DMS79 treated with DMSO at 0.1 percent for 48 hours (cell line): Measurements from ENCODE around the gene PPP1CC.
A peak's percentile ranks its signal among the peaks of the same experiment; 100 is the strongest.
"Not testable (repeated sequence)": the region's sequence is repeated elsewhere in the genome, so short reads cannot be mapped to it uniquely, and the experiment has no call there.

Experiments
- DNase-seq: peaks from one replicate; lab custom pipeline; 2025; lab: John Stamatoyannopoulos, UW

The PPP1CC gene

DNA sequence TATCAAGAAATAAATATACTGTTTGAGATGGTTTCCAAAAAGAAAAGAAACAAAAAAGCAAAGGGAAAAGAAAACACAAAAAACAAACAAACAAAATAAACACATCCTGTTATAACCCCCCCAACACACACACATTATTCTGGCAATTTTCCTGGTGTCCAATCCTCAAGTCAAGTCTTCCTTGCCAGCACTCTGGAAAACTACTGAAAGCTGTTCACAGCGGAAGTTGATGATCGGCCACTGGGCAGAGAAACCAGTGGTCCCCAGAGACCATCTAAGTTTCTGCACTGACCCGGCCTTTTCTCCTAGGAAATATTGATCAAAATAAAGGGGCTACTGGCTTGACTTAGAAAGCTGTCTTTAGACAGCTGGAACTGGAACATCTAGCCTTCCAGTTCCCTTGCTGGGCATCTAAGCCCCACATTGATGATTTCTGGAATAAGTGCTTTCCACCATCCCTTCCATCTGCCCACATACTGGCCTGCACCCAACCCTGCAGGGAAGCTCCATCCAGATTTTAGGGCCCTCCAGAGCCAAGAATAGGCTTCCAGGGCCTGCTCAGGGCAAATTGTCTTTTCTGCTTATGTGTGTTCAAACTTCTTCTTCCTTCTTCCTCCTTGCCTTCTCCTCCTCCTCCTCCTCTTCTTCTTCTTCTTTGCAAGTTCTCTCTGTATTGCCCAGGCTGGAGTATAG lies 11.6 kb upstream of the PPP1CC start:
- DNase-seq, result no peak

DNA sequence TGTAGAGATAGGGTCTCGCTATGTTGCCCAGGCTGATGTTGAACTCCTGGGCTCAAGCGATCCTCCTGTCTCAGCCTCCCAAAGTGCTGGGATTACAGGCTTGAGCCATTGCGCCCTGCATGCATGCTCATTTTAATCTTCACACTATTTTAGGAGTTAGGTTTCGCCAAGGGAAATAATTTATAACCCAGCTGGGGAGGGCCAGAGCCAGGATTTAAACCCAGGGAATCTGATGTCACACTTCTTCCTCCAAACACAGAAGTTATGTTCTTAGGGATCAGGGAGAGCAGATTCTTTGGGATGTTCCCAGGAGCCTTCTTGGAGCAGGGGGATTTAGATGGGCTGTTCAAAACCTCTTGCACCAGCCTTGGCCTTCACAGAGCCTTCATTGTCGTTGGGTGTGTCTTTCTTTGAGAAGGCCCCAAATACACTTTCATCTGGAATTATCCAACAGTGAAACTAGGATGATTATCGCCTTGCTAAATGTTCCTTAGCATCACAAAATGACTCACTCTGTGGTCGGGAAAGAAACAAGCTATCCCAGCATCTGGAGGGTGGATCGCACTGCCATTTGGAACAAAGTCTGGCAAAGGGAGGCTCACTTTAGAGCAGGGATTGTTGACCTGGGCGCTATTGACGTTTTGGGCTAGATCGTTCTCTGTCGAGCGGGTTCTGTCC lies 8.2 kb upstream of the PPP1CC start:
- DNase-seq, result no peak

DNA sequence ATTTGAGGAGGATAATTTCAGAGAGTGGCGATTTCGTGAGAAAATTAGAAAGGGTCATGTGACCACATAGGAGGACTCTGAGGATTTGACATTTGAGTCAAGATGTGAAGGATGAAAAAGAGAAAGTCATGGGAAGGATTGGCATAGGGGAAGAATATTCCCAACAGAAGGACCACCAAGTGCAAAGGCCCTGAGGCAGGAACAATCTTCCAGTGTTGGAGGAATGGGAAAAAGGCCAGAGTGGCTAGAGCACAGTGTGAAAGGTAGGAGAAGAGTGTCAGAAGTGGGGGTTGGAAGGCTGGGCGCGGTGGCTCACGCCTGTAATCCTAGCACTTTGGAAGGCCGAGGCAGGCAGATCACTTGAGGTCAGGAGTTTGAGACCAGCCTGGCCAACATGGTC lies 3.9 kb upstream of the PPP1CC start:
- no peak for DNase-seq

DNA sequence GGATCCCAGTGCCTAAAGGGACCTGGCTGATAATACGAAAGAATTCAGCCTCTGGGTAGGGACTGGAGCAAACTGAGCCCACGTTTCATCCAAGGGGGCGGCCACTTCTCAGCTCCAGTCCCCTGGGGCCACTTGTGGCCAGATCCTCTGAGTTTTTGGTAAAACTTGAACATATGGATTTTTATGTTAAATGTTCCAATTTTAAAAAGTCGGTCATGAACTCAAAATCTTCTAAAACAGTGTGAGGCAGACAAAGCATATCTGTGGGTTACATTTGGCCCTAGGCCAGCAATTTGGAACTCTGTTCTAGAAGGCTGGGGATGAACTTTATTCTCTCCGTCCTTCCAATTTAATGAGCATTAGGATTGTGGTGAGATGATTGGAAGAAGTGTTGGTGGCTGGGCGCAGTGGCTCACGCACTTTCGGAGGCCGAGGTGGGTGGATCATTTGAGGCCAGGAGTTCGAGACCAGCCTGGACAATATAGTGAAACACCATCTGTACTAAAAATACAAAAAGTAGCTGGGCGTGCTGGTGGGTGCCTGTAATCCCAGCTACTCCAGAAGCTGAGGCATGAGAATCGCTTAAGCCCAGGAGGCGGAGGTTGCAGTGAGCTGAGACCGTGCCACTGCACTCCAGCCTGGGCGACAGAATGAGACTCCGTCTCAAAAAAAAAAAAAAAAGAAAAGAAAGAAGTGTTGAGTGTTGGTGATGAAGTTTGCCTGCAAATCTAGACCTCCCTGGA lies 3.0 kb upstream of the PPP1CC start:
- DNase-seq, result no peak

DNA sequence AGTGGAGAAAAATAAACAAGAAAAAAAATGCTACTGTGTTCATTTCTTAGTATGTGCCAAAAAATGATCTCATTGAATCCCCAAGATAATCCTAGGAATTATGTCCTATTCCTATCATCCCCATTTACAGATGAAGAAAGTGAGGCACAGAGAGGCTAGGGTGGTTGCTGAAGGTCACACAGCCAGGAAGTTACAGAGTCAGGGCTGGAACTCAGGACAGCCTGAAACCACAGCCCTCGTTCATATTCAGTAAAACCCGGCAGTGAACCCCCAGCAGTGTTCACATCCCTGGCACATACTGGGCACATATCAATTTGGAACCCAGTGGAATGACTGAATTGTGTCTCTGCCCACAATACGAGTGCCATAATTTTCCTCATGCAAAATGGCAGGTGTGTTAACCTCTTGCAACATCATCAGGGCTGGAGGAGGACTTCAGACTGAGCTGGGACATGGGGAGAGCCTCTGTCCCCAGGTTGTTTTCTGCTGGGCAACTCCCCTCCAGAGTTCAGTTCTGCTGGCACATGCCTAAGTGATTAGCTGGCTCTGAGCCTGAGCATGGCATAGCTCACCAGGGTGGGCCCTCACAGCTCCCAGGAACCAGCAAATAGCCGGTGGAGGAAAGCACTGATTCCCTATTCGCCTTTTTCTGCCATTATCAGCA lies 2.0 kb upstream of the PPP1CC start:
- no peak for DNase-seq

DNA sequence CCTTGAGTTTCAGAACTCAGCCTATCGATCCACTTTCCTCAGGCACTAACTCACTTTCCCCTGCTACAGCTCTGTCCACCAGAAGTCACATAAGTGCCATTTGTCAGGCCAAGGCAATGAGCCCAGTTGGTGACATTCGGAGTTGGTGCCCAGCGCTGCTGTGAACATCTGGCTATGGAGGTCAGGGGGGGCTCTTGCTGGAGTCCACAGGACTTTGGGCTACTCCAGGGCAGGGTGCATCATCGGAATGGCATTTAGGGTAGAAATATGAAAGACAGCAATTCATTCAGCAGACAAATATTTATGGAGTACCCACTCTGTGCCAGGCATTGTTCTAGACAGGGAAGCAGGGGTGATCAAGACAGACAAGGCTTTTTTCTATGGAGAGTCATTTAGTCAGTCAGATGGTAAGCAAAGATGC lies 1.5 kb upstream of the PPP1CC start:
- no peak for DNase-seq

DNA sequence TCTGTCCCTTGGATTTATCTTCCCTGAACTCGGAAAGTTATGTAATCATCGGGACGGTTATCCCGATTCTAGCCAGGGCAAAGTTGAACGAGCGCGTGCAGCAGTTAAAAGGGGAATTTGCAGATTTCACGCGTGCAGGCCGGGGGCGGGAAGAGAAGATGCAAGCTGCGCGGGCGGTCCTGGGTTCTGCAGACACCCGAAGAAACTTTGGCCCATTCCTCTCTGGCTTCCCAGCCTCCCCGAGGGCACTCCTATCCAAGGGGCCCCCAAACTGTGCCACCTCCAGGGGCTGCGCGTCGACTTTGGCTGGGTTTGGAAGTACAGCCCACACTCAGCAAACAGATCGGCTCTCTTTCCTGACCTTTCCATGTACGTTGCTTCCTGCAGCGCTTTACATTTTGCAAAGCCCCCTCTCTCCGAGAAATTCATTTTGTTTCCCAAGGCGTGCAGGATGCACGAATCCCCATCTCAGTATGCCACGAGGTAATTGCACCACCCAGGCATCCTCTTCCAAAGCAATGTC lies 941 bp upstream of the PPP1CC start:
- DNase-seq, result no peak

DNA sequence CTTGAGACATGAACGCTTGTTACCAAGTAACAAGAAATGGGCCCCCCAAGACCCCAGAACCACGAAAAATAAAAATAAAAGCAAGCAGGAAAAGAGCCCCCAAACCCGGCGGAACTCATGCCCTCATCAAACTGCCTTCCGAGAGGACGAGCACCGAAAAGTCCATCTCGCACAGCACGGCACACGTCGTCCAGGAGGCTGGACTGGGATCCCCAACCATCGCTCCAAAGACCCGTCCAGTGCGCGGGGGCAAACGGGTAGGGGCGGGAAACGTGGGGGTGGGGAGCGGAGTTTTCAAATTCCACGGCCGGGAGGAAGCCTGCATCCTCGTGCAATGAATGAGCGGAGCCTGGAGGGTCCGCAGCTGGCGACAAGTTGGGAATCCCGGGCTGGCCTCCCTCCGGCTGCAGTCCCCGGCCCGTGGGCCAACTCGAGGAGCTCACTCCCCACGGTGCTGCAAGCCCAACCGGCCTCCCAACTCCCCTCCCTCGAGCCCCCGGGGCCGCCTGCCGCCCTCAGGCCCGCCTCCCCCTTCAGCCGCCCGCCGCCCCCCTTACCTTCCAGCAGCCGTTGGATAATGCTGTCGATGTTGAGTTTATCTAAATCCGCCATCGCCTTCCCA lies 484 bp downstream of the PPP1CC start:
- DNase-seq, result no peak

DNA sequence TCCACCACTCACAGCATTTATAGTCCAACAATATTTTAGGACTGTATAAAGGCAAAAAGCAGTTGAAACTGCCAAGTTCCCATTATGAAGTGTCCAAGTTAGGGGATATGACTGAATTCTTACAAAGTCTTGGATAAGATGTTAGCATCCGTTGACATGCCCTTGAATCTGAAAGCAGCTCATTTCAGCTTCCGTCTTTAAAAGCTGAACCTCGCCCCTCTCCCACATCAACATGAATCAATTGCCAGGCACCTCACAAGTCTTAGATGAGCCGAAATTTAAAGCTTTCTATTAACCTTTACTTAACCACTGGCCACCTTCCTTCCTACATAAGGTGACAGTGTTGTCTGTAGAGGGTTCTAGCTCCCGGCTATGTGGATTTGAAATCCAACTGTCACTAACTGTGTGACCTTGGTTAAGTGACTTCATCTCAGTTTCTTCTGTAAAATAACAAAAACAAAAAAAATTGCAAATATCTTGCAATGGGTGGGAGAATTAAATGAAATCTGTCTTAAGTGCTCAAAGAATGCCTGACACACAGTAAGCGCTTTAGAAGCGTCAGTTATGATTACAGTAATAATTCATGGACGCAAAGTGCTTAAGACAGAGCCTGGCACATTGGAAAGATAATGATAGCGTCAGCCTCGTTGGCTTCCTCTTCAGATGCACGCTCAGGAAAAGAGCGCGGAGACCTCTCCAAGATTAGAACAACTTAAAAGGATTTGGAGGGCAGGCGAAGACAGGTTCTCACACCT lies 1.2 kb downstream of the PPP1CC start:
- peak; percentile 32 for DNase-seq

DNA sequence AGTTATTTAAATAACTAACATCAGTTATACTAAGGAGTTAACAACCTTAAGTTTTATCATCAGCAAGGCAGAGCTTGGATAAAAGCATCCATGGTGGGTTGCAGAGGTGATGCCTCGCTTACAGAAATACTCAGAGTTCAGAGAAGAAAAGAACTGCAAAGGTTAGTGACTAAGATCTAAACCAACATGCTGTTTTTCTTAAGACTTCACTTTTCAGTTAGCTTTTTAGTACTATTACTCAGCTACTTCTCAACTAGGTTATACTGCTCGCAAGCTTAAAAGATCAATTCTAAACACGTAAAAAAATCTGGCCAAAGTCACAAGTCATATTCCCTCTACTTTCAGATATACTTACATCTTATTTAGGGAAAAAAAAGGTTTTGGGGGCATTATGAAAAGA lies 2.8 kb downstream of the PPP1CC start:
- peak; percentile 68 for DNase-seq

DNA sequence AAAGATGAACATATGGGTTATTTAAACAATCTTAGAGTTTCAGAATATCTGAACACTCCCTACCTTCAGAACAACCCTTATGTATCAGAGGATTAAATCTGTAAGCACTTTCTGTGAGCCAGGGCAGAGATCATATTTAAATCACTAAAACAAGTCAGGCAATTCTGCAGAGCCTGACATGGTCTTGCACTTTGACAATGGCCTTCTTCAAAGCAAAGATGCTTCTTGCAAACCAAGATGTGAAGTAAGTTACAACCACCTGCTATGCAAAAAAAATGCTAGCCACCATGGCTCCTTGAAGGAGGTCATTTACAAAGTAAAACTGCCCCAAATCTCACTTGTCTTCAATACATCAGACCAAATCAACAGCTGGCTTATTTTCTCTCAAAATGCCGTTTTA lies 3.2 kb downstream of the PPP1CC start:
- peak; percentile 68 for DNase-seq

DNA sequence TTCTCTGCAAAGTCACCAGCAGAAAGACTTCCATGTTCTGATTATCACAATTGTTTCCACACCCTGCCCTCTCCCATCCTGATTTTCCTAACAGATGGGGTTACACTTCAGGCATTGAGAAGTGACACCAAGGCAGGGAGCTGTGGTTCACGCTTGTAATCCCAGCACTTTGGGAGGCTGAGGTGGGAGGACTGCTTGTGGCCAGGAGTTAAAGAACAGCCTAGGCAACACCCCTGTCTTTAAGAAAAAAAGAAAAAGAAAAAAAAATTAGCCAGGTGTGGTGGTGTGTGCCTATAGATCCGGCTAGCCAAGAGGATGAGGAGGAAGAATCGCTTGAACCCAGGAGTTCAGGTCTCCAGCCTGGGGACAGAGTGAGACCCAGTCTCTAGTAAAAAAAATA lies 5.2 kb downstream of the PPP1CC start:
- no peak for DNase-seq

DNA sequence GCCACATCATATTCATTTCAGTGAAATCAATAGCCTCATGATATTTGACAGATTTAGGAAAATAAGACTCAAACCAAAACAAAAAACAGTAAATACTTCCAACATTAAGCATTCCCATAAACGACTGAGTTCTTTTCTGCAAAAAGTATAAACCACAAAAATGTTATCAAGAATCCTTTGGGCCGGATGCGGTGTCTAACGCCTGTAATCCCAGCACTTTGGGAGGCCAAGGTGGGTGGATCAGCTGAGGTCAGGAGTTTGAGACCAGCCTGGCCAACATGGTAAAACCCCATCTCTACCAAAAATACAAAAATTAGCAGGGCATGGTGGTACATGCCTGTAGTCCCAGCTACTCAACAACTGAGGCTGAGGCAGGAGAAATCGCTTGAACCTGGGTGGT lies 5.7 kb downstream of the PPP1CC start:
- DNase-seq, result not testable (repeated sequence)

DNA sequence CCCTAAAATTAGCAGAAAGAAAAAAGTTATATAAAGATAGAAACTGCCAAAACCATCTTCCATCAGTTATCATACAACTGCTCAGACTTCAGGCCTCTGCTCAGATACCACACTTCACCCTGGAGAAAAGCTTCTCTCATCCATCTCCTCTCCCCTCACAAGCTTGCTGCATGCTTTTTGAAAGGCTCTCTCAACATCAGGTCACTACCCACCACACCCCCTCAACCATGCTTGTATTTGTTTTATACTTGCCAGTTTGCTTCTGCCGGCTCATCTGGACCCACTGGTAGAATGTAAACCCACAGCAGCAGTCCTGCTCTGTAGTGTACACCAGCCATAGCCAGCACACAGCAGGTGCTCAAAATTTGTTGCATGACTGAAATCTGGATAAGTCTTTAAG lies 8.8 kb downstream of the PPP1CC start:
- peak; percentile 49 for DNase-seq

DNA sequence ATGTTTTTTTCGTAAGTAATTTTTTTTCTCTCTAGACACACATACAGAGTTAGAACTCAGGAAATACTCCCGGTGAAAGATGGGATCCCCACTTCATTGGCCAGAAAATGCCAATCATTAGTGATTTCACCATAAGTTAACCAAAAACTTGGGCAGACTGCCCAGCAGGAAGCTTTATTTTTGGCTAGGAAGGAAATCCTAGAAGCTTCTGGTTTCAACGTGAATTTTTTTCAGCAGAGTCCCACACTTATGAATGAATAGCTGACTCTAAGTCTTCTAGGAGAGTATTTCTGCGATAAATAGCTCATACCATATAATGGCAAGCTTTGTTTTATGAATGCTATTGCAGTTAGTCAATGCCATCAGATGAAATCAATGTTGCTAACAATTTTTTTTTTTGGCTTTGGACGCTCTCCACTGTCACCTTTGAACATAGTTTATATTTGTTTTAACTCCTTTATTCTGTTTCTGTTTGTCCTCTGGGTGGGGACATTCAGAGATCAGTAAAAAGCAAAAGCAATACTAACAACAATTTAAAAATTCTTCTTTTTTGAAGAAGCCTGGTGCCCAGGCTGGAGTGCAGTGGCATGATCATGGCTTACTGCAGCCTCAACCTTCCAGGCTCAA lies 9.5 kb downstream of the PPP1CC start:
- no peak for DNase-seq

DNA sequence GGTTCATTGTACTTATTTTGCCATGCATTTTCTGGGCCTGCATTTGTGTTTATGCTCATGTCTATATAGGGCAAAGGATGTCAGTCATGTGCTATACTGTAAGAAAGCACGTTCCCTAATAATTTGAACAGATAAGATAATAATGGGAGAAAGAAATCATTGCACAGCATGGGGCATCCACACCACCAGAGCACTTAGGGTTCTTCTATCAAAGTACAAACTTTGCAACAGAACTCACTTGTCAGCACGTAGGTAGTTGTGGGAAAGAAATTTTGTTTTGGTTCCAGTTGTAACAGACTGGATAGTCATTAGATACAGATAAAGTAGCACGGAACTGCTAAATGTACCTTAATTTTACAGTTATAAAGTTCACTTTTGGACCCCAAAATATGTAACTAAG lies 10.1 kb downstream of the PPP1CC start:
- DNase-seq, result no peak

DNA sequence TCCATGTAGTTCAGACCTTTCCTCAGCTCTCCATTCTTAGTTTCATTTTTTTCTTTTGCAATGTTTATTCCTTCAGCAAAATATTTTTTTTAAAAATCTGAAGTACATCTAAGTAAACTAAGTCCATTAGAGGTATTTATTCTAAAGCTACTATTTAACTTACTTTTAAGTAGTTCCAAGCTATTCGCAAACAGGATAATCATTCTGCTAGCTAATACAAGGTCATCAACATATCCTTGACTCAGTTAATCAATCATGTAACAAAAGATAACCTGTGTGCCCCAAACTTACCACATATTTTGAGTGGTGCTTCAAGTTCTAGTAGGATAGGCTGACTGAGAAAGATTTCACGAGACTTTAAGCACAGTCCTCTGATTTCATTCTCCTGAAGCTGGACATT lies 11.2 kb downstream of the PPP1CC start:
- DNase-seq, result no peak

DNA sequence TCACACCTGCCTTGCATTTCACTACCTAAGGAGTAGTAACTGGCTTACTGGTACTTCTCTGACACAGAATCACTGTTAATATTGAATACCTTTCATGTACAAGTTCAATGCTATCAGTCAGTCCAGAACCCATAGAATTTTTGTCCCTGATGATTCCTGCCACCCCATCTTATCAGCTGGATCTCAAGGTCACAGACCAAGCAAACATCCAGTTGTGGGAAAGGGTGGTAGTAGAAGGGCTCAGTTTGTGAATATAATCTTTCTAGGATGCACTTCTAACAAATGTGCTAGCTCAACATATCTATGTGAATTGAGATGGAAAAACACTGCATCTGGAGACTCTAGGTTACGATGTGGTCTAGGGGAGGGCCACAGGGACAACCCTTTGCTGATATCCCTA lies 14.1 kb downstream of the PPP1CC start:
- no peak for DNase-seq

DNA sequence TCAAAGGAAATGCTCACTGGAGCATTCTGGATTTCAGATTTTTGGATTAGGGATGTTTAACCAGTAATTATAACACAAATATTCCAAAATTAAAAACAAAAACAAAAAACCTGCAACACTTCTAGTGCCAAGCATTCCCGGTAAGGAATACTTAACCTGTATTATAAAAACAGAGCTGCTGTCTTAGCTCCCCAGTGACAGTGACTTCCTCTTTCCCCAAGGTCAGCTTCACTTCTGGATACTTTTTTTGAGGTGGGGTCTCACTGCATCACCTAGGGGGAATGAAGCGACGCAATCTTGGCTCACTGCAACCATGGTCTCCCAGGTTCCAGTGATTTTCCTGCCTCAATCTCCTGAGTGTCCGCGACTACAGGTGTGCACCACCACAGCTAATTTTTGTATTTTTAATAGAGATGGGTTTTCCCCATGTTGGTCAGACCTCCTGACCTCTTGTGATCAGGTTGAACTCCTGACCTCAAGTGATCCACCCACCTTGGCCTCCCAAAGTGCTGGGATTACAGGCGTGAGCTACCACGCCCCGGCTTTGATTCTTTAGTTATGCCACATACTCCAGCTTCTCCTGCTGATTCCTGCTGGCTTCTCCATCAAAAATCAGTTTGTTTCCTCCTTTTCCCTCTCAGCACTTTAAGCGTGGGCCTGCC lies 15.9 kb downstream of the PPP1CC start:
- no peak for DNase-seq

DNA sequence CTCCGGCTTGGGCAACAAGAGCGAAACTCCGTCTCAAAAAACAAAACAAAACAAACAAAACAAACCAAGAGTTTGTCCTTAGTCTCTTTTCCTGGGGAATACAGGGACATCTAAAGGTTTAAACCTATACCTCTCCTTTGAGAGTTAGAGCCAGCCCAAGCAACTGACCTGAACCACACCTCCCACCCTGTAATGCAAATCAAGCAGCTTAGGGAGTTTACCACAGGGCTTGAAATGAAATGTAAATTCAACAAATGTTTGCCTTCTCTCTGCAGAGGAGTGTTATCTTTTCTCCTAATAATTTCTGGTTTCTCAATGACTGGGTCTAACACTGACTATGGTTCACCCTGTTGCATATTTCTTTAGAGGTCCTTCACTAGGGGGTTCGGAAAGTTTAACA lies 16.7 kb downstream of the PPP1CC start:
- DNase-seq, result no peak
